Panc1 (cell line): Measurements from ENCODE around the gene FBP2. TPM values are rescaled to one million over a fixed set of nuclear protein-coding genes. Genes with fewer than 3 reads are reported as not detected.

ENCODE experiments used
- ATAC-seq: fragments of 200-7000 bp; cut with Tn5 transposase; 2 replicates; pipeline ENCODE4 v1.9.1; 2020; ENCODE audit warnings: mild to moderate bottlenecking, moderate library complexity
- BruUV-seq: library from RNA; stranded (reverse); fragments of 400-500 nt; replicated peaks from 2 replicates; lab custom pipeline; 2021; lab: Mats Ljungman, UMichigan
- CTCF ChIA-PET: fragments of 300-600 bp; sonication (Branson Sonifier 250); formaldehyde crosslinking; loops from one replicate; lab custom pipeline; 2022; ENCODE audit warnings: antibody characterized with exemption; lab: Charles Lee
- POLR2A ChIA-PET: fragments of 300-600 bp; sonication (Branson Sonifier 250); formaldehyde crosslinking; loops from one replicate; lab custom pipeline; 2022; ENCODE audit warnings: antibody characterized with exemption; lab: Charles Lee
- DNase-seq: peaks from one replicate; pipeline ENCODE4 v3.0.0-alpha.2; 2010; ENCODE audit warnings: low read depth, low spot score
- H3K27ac ChIP-seq: 2 replicates; pipeline ENCODE4 v1.5.1; 2011; ENCODE audit warnings: mild to moderate bottlenecking, low read length, inconsistent platforms
- H3K27me3 ChIP-seq: fragments of 200-500 bp; sonication (Bioruptor generic); 2 replicates; pipeline ENCODE4 v1.6.0; 2014; ENCODE audit warnings: low read length, inconsistent platforms; ENCODE audit not compliant: control insufficient read depth, insufficient read depth
- H3K36me3 ChIP-seq: fragments of 200-500 bp; sonication (Bioruptor generic); 2 replicates; pipeline ENCODE4 v1.5.1; 2014; ENCODE audit warnings: inconsistent platforms, mild to moderate bottlenecking, low read length, moderate library complexity; ENCODE audit not compliant: control insufficient read depth, insufficient read depth
- H3K4me1 ChIP-seq: 2 replicates; pipeline ENCODE4 v1.5.1; 2011; ENCODE audit warnings: inconsistent platforms, mild to moderate bottlenecking, low read length, moderate library complexity; ENCODE audit not compliant: control insufficient read depth, insufficient read depth
- H3K4me3 ChIP-seq, 2 experiments: 2 replicates each; pipeline ENCODE4 v1.5.1; 2011 to 2012; ENCODE audit warnings: low read depth in 2 of 2, low read length in 2 of 2, mild to moderate bottlenecking in 2 of 2, inconsistent platforms in 1 of 2, moderate library complexity in 1 of 2
- H3K9me3 ChIP-seq: fragments of 200-500 bp; sonication (Bioruptor generic); 2 replicates; pipeline ENCODE4 v1.5.1; 2014; ENCODE audit warnings: low read depth, mild to moderate bottlenecking, inconsistent platforms, low read length, moderate library complexity; ENCODE audit not compliant: control insufficient read depth, insufficient read depth
- POLR2AphosphoS5 ChIP-seq: IDR thresholded peaks from 2 replicates; pipeline ENCODE4 v1.6.1; 2012; ENCODE audit warnings: mild to moderate bottlenecking, low read depth, low read length, moderate library complexity
- SIN3A ChIP-seq: IDR thresholded peaks from 2 replicates; pipeline ENCODE4 v1.6.1; 2012; ENCODE audit warnings: low read depth, mild to moderate bottlenecking, low read length, moderate library complexity, borderline replicate concordance; ENCODE audit not compliant: insufficient read depth
- TCF7L2 ChIP-seq: IDR thresholded peaks from 2 replicates; pipeline ENCODE4 v1.6.1; 2011; ENCODE audit warnings: mild to moderate bottlenecking, low read depth, low read length, inconsistent platforms
- in situ Hi-C: cut with HindIII; loops from 2 replicates; pipeline ENCODE4 v1.10.0; 2016; ENCODE audit warnings: low sequenced_read_pairs, low pct_unique_long_range_greater_than_20kb
- intact Hi-C: fragments of 100-400 bp; cut with micrococcal nuclease; formaldehyde crosslinking; loops from one replicate; pipeline ENCODE4 v1.10.0; 2022; ENCODE audit not compliant: unreplicated experiment
- total RNA-seq: library from RNA; stranded (reverse); gene quantifications from one replicate; pipeline ENCODE4 v1.2.1, GENCODE V29; 2021; ENCODE audit not compliant: unreplicated experiment
- TF ChIP-seq, protein P1 (sequence below): fragments of 450-650 bp; IDR thresholded peaks from 2 replicates; pipeline ENCODE4 v1.5.1; 2017; ENCODE audit warnings: mild to moderate bottlenecking
- TF ChIP-seq, protein P2 (sequence below), 2 experiments: IDR thresholded peaks; 2 replicates each; pipeline ENCODE4 v1.6.1; 2011 to 2012; ENCODE audit warnings: low read depth in 2 of 2, control low read depth in 1 of 2, low read length in 1 of 2, mild to moderate bottlenecking in 1 of 2, moderate library complexity in 1 of 2; ENCODE audit not compliant: insufficient read depth in 1 of 2

FBP2 gene
- total RNA-seq, 1 experiment from 2014 or later: not detected

- Histone ChIP-seq H3K4me1 (no peaks in the 10 kb centered on the region), H3K9me3 (no peaks in the 10 kb centered on the region), H3K27me3 (no peaks in the 10 kb centered on the region; the same call in 1 of the 2 replicates), H3K27ac (no peak overlapping the region), H3K36me3 (no peaks in the 10 kb centered on the region), H3K4me3 (no peak overlapping the region)
- in situ Hi-C loops (no loop called here), intact Hi-C loops (no loop called here)
- no TSS peak for BruUV-seq
- ChIA-PET CTCF (no interaction called here), POLR2A (no interaction called here)
- TF ChIP-seq, protein P1, sequence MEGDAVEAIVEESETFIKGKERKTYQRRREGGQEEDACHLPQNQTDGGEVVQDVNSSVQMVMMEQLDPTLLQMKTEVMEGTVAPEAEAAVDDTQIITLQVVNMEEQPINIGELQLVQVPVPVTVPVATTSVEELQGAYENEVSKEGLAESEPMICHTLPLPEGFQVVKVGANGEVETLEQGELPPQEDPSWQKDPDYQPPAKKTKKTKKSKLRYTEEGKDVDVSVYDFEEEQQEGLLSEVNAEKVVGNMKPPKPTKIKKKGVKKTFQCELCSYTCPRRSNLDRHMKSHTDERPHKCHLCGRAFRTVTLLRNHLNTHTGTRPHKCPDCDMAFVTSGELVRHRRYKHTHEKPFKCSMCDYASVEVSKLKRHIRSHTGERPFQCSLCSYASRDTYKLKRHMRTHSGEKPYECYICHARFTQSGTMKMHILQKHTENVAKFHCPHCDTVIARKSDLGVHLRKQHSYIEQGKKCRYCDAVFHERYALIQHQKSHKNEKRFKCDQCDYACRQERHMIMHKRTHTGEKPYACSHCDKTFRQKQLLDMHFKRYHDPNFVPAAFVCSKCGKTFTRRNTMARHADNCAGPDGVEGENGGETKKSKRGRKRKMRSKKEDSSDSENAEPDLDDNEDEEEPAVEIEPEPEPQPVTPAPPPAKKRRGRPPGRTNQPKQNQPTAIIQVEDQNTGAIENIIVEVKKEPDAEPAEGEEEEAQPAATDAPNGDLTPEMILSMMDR: no peak
- TF ChIP-seq TCF7L2 (no peak), SIN3A (no peak), POLR2AphosphoS5 (no peak)
- TF ChIP-seq, protein P2, sequence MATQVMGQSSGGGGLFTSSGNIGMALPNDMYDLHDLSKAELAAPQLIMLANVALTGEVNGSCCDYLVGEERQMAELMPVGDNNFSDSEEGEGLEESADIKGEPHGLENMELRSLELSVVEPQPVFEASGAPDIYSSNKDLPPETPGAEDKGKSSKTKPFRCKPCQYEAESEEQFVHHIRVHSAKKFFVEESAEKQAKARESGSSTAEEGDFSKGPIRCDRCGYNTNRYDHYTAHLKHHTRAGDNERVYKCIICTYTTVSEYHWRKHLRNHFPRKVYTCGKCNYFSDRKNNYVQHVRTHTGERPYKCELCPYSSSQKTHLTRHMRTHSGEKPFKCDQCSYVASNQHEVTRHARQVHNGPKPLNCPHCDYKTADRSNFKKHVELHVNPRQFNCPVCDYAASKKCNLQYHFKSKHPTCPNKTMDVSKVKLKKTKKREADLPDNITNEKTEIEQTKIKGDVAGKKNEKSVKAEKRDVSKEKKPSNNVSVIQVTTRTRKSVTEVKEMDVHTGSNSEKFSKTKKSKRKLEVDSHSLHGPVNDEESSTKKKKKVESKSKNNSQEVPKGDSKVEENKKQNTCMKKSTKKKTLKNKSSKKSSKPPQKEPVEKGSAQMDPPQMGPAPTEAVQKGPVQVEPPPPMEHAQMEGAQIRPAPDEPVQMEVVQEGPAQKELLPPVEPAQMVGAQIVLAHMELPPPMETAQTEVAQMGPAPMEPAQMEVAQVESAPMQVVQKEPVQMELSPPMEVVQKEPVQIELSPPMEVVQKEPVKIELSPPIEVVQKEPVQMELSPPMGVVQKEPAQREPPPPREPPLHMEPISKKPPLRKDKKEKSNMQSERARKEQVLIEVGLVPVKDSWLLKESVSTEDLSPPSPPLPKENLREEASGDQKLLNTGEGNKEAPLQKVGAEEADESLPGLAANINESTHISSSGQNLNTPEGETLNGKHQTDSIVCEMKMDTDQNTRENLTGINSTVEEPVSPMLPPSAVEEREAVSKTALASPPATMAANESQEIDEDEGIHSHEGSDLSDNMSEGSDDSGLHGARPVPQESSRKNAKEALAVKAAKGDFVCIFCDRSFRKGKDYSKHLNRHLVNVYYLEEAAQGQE (IDR thresholded peaks at IDR 0.05; ENCODE audit: insufficient read depth in 1 of 2, low read depth in 2 of 2, low read length in 1 of 2): no peak
- DNase-seq (no peak), ATAC-seq (no peak)
Observed at GRCh38 chr9:94632737-94633136, 39.1 kb upstream of the FBP2 start.

DNA sequence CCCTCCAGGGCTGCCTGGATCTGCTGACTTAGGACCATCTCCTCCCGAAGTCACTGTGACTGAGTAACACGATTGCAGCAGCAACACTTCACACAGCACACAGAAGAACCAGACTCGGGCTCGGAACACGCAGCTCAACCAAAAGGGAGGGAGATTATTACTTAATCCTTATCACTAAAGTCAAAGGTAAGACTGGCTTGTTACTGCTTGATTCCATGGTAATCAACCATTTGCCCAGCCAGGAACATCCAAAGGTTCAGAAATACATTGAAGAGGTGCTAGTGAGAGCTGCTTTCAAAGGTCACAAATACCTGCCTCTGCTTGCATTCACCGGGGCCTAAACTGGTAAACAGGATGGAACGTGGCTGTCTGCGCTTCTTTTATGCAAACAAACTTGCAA, 38.0 kb upstream of the FBP2 start:
- ChIA-PET CTCF (no interaction called here), POLR2A (no interaction called here)
- no peaks in the 10 kb centered on the region; the same call in 1 of the 2 replicates for H3K27me3 ChIP-seq
- TF ChIP-seq TCF7L2: no peak
- no peak for TF ChIP-seq POLR2AphosphoS5
- TF ChIP-seq, protein P2 (IDR thresholded peaks at IDR 0.05; ENCODE audit: insufficient read depth in 1 of 2, low read depth in 2 of 2, low read length in 1 of 2): no peak
- no peak for TF ChIP-seq SIN3A
- TF ChIP-seq, protein P1: no peak
- H3K9me3 ChIP-seq: no peaks in the 10 kb centered on the region
- no peaks in the 10 kb centered on the region for H3K36me3 ChIP-seq
- H3K4me1 ChIP-seq: no peaks in the 10 kb centered on the region
- H3K4me3 ChIP-seq: no peak overlapping the region
- no peak for DNase-seq
- intact Hi-C loops (no loop called here), in situ Hi-C loops (no loop called here)
- no peak for ATAC-seq
- H3K27ac ChIP-seq: no peak overlapping the region
- no TSS peak for BruUV-seq
